Measurements from ENCODE around the gene KLHL34. TPM values are rescaled to one million over a fixed set of nuclear protein-coding genes. Genes with fewer than 3 reads are reported as not detected.

KLHL34 gene
- polyA plus RNA-seq, 1 of the 3 experiments (the other 2 are of a cell fraction): not detected

DNA sequence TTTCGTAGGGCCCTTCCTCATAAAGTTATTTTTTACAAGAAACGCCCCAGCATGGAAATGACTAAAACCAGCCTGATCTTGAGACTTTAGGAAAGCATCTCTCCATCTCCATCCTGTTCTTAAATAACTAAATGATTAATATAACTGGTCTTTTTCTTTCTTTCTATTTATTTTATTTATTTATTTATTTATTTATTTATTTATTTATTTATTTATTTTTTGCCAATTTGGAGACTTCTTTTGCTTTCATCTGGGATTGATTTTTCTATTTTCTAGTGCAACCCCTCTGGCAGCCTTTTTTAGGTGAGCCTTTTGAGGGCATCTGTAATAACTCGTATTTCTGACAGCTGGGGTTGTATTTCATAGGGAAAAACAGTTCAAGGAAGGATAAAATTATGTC, 1.2 kb upstream of the KLHL34 start:
- Histone ChIP-seq H3K4me3 (ENCODE audit: low read depth in 2 of 2, low read length in 1 of 2) (no peak overlapping the region), H3K36me3 (replicated peaks in 1 of 2; ENCODE audit: control insufficient read depth in 1 of 2, insufficient read depth in 2 of 2, low read length in 1 of 2) (no peaks in the 10 kb centered on the region), H3K79me2 (ENCODE audit: insufficient read depth) (no peaks in the 10 kb centered on the region), H3K27ac (ENCODE audit: low read depth in 2 of 2, low read length in 1 of 2) (no peak overlapping the region), H3F3A (replicated peaks; ENCODE audit: insufficient read depth) (no peaks in the 10 kb centered on the region), H3K4me1 (ENCODE audit: control insufficient read depth in 1 of 2, insufficient read depth in 2 of 2, low read depth in 1 of 2, low read length in 1 of 2) (no peaks in the 10 kb centered on the region), H3K27me3 (ENCODE audit: insufficient read depth) (no peaks in the 10 kb centered on the region), H3K9ac (no peak overlapping the region), H3K4me2 (no peak overlapping the region), H3K9me2 (no peaks in the 10 kb centered on the region), H4K20me1 (ENCODE audit: insufficient read depth) (no peaks in the 10 kb centered on the region), H3K9me3 (no peaks in the 10 kb centered on the region), H2AFZ (ENCODE audit: low read depth) (no peak overlapping the region)
- 32% methylated on average over 3 of the region's 3 CpGs for WGBS (ENCODE audit: low lambda C conversion rate)
- ChIA-PET POLR2A (no interaction called here), CTCF (no interaction called here)
- no peak for DNase-seq
- TF ChIP-seq, protein P1, sequence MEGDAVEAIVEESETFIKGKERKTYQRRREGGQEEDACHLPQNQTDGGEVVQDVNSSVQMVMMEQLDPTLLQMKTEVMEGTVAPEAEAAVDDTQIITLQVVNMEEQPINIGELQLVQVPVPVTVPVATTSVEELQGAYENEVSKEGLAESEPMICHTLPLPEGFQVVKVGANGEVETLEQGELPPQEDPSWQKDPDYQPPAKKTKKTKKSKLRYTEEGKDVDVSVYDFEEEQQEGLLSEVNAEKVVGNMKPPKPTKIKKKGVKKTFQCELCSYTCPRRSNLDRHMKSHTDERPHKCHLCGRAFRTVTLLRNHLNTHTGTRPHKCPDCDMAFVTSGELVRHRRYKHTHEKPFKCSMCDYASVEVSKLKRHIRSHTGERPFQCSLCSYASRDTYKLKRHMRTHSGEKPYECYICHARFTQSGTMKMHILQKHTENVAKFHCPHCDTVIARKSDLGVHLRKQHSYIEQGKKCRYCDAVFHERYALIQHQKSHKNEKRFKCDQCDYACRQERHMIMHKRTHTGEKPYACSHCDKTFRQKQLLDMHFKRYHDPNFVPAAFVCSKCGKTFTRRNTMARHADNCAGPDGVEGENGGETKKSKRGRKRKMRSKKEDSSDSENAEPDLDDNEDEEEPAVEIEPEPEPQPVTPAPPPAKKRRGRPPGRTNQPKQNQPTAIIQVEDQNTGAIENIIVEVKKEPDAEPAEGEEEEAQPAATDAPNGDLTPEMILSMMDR (IDR thresholded peaks at IDR 0.05): no peak
- TF ChIP-seq GABPA (IDR thresholded peaks at IDR 0.05; ENCODE audit: low read depth) (no peak), POLR2AphosphoS5 (IDR thresholded peaks at IDR 0.05; ENCODE audit: low read depth, low read length) (no peak)

DNA sequence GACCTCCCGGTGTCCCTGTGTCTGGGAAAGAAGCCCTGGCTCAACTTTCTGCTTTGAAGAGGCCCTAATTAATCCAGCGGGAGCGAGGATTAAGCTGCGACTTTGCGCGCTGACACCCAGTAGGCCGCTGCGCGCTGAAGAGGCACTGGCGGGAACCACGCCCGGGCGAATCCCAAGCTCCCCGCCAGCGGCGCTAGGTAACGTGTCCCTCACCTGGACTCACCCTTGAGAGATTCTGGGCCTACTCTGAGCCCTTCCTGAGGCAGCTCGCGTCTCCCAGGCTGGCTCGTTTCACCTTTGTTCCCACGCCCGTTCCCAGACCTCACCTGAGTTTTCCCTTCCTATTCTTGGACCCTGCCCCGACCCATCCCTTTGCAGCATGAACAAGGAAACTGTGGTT, 616 bp upstream of the KLHL34 start:
- WGBS (ENCODE audit: low lambda C conversion rate): 48% methylated on average over 18 of the region's 23 CpGs
- CTCF ChIA-PET: no interaction called here
- no peak overlapping the region for H2AFZ ChIP-seq (ENCODE audit: low read depth)
- TF ChIP-seq RXRA (IDR thresholded peaks at IDR 0.05; ENCODE audit: borderline replicate concordance, low read depth): no peak
- TF ChIP-seq SMC3 (IDR thresholded peaks at IDR 0.05; ENCODE audit: low read depth, low read length): no peak
- no peak for TF ChIP-seq POLR2AphosphoS5 (IDR thresholded peaks at IDR 0.05; ENCODE audit: low read depth, low read length)
- TF ChIP-seq, protein P1 (IDR thresholded peaks at IDR 0.05): no peak
- no peak for TF ChIP-seq FOXM1 (IDR thresholded peaks at IDR 0.05; ENCODE audit: low read depth)
- no peak for TF ChIP-seq TAF1 (IDR thresholded peaks at IDR 0.05; ENCODE audit: borderline replicate concordance, low read depth, low read length)
- TF ChIP-seq, protein P2, sequence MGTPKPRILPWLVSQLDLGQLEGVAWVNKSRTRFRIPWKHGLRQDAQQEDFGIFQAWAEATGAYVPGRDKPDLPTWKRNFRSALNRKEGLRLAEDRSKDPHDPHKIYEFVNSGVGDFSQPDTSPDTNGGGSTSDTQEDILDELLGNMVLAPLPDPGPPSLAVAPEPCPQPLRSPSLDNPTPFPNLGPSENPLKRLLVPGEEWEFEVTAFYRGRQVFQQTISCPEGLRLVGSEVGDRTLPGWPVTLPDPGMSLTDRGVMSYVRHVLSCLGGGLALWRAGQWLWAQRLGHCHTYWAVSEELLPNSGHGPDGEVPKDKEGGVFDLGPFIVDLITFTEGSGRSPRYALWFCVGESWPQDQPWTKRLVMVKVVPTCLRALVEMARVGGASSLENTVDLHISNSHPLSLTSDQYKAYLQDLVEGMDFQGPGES (IDR thresholded peaks at IDR 0.05; ENCODE audit: low read depth, low read length): no peak
- TF ChIP-seq JUND (IDR thresholded peaks at IDR 0.05): no peak
- no peak for TF ChIP-seq MXI1 (IDR thresholded peaks at IDR 0.05; ENCODE audit: low read depth, low read length)
- TF ChIP-seq TEAD4 (IDR thresholded peaks at IDR 0.05; ENCODE audit: borderline replicate concordance, insufficient read depth): no peak
- TF ChIP-seq FOSL2 (IDR thresholded peaks at IDR 0.05; ENCODE audit: borderline replicate concordance, low read depth): no peak
- TF ChIP-seq, protein P3, sequence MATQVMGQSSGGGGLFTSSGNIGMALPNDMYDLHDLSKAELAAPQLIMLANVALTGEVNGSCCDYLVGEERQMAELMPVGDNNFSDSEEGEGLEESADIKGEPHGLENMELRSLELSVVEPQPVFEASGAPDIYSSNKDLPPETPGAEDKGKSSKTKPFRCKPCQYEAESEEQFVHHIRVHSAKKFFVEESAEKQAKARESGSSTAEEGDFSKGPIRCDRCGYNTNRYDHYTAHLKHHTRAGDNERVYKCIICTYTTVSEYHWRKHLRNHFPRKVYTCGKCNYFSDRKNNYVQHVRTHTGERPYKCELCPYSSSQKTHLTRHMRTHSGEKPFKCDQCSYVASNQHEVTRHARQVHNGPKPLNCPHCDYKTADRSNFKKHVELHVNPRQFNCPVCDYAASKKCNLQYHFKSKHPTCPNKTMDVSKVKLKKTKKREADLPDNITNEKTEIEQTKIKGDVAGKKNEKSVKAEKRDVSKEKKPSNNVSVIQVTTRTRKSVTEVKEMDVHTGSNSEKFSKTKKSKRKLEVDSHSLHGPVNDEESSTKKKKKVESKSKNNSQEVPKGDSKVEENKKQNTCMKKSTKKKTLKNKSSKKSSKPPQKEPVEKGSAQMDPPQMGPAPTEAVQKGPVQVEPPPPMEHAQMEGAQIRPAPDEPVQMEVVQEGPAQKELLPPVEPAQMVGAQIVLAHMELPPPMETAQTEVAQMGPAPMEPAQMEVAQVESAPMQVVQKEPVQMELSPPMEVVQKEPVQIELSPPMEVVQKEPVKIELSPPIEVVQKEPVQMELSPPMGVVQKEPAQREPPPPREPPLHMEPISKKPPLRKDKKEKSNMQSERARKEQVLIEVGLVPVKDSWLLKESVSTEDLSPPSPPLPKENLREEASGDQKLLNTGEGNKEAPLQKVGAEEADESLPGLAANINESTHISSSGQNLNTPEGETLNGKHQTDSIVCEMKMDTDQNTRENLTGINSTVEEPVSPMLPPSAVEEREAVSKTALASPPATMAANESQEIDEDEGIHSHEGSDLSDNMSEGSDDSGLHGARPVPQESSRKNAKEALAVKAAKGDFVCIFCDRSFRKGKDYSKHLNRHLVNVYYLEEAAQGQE (IDR thresholded peaks at IDR 0.05; ENCODE audit: low read depth, low read length): no peak
- TF ChIP-seq FOXJ3 (CRISPR knock-in tag; IDR thresholded peaks at IDR 0.05): no peak
- TF ChIP-seq, protein P4, sequence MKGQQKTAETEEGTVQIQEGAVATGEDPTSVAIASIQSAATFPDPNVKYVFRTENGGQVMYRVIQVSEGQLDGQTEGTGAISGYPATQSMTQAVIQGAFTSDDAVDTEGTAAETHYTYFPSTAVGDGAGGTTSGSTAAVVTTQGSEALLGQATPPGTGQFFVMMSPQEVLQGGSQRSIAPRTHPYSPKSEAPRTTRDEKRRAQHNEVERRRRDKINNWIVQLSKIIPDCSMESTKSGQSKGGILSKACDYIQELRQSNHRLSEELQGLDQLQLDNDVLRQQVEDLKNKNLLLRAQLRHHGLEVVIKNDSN (IDR thresholded peaks at IDR 0.05; ENCODE audit: borderline replicate concordance, low read depth): no peak
- no peak for TF ChIP-seq RAD21 (IDR thresholded peaks at IDR 0.05; ENCODE audit: low read length)
- TF ChIP-seq, protein P5, sequence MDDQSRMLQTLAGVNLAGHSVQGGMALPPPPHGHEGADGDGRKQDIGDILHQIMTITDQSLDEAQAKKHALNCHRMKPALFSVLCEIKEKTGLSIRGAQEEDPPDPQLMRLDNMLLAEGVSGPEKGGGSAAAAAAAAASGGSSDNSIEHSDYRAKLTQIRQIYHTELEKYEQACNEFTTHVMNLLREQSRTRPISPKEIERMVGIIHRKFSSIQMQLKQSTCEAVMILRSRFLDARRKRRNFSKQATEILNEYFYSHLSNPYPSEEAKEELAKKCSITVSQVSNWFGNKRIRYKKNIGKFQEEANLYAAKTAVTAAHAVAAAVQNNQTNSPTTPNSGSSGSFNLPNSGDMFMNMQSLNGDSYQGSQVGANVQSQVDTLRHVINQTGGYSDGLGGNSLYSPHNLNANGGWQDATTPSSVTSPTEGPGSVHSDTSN (IDR thresholded peaks at IDR 0.05): no peak

More for the DNA sequence above, 616 bp upstream of the KLHL34 start:
- POLR2A ChIA-PET: no interaction called here
- Histone ChIP-seq H3K9me2 (no peaks in the 10 kb centered on the region), H3K36me3 (replicated peaks in 1 of 2; ENCODE audit: control insufficient read depth in 1 of 2, insufficient read depth in 2 of 2, low read length in 1 of 2) (no peaks in the 10 kb centered on the region), H3K4me3 (ENCODE audit: low read depth in 2 of 2, low read length in 1 of 2) (no peak overlapping the region), H3K4me2 (no peak overlapping the region), H3K79me2 (ENCODE audit: insufficient read depth) (no peaks in the 10 kb centered on the region), H4K20me1 (ENCODE audit: insufficient read depth) (no peaks in the 10 kb centered on the region), H3K27ac (ENCODE audit: low read depth in 2 of 2, low read length in 1 of 2) (no peak overlapping the region), H3K9me3 (no peaks in the 10 kb centered on the region), H3K9ac (no peak overlapping the region), H3K4me1 (ENCODE audit: control insufficient read depth in 1 of 2, insufficient read depth in 2 of 2, low read depth in 1 of 2, low read length in 1 of 2) (no peaks in the 10 kb centered on the region), H3K27me3 (ENCODE audit: insufficient read depth) (no peaks in the 10 kb centered on the region), H3F3A (replicated peaks; ENCODE audit: insufficient read depth) (no peaks in the 10 kb centered on the region)
- no peak for DNase-seq

Data from SK-N-SH (cell line).